A549 treated with dexamethasone at 1 μM for 4 hours (cell line): Measurements from ENCODE around the gene ERMAP. TPM values are rescaled to one million over a fixed set of nuclear protein-coding genes. Genes with fewer than 3 reads are reported as not detected.

Experiments
- total RNA-seq: library from RNA; stranded (reverse); fragments of 200-300 nt; extraction: Qiagen RNA extraction; gene quantifications from 5 replicates; pipeline ENCODE4 v1.2.3, GENCODE V29; 2022

ERMAP gene
- 3.5 to 4.6 TPM (median 4.2 TPM) in 5 replicates for total RNA-seq

GRCh38 chr1:42816585-42817439, at the start of gene ERMAP, which contains the start of gene SVBP:
ERMAP (plus strand) TSS chr1:42817122; CDS start chr1:42830449, 13,327 bp downstream.
SVBP (minus strand) TSS chr1:42817397; CDS start chr1:42816544, 853 bp downstream.

GRCh38 chr1:42784946-42785693, 31.8 kb upstream of the ERMAP start, which contains the start of gene TMEM269:
TMEM269 (plus strand) TSS chr1:42784991; CDS start chr1:42789894, 4,903 bp downstream.

GRCh38 chr1:42846257-42847110, 29.6 kb downstream of the ERMAP start, which contains the start of gene ZNF691:
ZNF691 (plus strand) TSS chr1:42846613; CDS start chr1:42849659, 3,046 bp downstream.

Other genes starting within 250 kb of the ERMAP start
- 58.4 to 75.0 TPM (median 61.8 TPM) in 5 replicates for gene PPIH, start 158.7 kb upstream of the ERMAP start, total RNA-seq
- gene YBX1, start 134.7 kb upstream of the ERMAP start, total RNA-seq: 759 to 914 TPM (median 874 TPM) in 5 replicates
- gene CLDN19, start 76.9 kb upstream of the ERMAP start, total RNA-seq: not detected in 5 replicates
- 21.6 to 33.8 TPM (median 29.0 TPM) in 5 replicates for gene P3H1, start 50.1 kb upstream of the ERMAP start, total RNA-seq
- 2.1 to 5.9 TPM (median 3.3 TPM) in 5 replicates for gene C1orf50, start 49.9 kb upstream of the ERMAP start, total RNA-seq
- gene TMEM269, start 32.1 kb upstream of the ERMAP start, total RNA-seq: 0.05 to 0.11 TPM (median 0.08 TPM) in 5 replicates
- 12.3 to 15.8 TPM (median 13.7 TPM) in 5 replicates for gene SVBP, start 275 bp downstream of the ERMAP start, total RNA-seq
- 6.7 to 8.2 TPM (median 7.4 TPM) in 5 replicates for gene ZNF691, start 29.5 kb downstream of the ERMAP start, total RNA-seq
- gene SLC2A1, start 141.7 kb downstream of the ERMAP start, total RNA-seq: 101 to 117 TPM (median 109 TPM) in 5 replicates